K562 (cell line): ENCODE measurements around the gene SPAG7. TPM values are rescaled to one million over a fixed set of nuclear protein-coding genes. Genes with fewer than 3 reads are reported as not detected.
A peak's percentile ranks its signal among the peaks of the same experiment; 100 is the strongest.

Source experiments
- CC2D1A ChIP-seq: fragments of 450-650 bp; IDR thresholded peaks from 2 replicates; pipeline ENCODE4 v1.6.1; 2017; ENCODE audit warnings: mild to moderate bottlenecking
- CCNT2 ChIP-seq: IDR thresholded peaks from 2 replicates; pipeline ENCODE4 v1.6.1; 2011; ENCODE audit warnings: borderline replicate concordance, low read depth, mild to moderate bottlenecking, moderate library complexity, mixed read lengths, low read length; ENCODE audit not compliant: insufficient read length; ENCODE audit errors: extremely low read depth
- CXXC5 ChIP-seq: fragments of 250-450 bp; sonication (Bioruptor Pico); IDR thresholded peaks from 2 replicates; pipeline ENCODE4 v1.8.0; 2022; ENCODE audit warnings: inconsistent platforms, mild to moderate bottlenecking, moderate library complexity
- EP300 ChIP-seq: IDR thresholded peaks from 2 replicates; pipeline ENCODE4 v1.6.1; 2012; ENCODE audit warnings: low read length, improper control_type of control experiment
- FIP1L1 ChIP-seq: fragments of 200-400 bp; formaldehyde crosslinking; IDR thresholded peaks from 2 replicates; pipeline ENCODE4 v1.6.1; 2018; ENCODE audit warnings: mild to moderate bottlenecking, low read depth, low read length; ENCODE audit not compliant: poor library complexity, severe bottlenecking
- FOS ChIP-seq: IDR thresholded peaks from 3 replicates; pipeline ENCODE4 v1.6.1; 2011; ENCODE audit not compliant: insufficient read length; ENCODE audit errors: extremely low read depth
- GTF2F1 ChIP-seq: IDR thresholded peaks from 2 replicates; pipeline ENCODE4 v1.6.1; 2011; ENCODE audit warnings: low read depth, low read length, improper control_type of control experiment
- HDAC2 ChIP-seq: fragments of 450-650 bp; IDR thresholded peaks from 2 replicates; pipeline ENCODE4 v1.6.1; 2016; ENCODE audit warnings: mild to moderate bottlenecking
- HIVEP1 ChIP-seq: fragments of 250-450 bp; sonication (Bioruptor Pico); IDR thresholded peaks from 2 replicates; pipeline ENCODE4 v1.4.0; 2020; ENCODE audit warnings: mild to moderate bottlenecking
- HNRNPLL ChIP-seq: fragments of 200-400 bp; formaldehyde crosslinking; IDR thresholded peaks from 2 replicates; pipeline ENCODE4 v1.6.1; 2017; ENCODE audit warnings: low read length, low read depth, mild to moderate bottlenecking; ENCODE audit not compliant: poor library complexity, severe bottlenecking
- IRF2 ChIP-seq: sonication (generic); formaldehyde crosslinking; IDR thresholded peaks from 2 replicates; pipeline ENCODE4 v1.8.1; 2022; ENCODE audit warnings: mild to moderate bottlenecking, missing genetic modification reagents
- NELFE ChIP-seq: IDR thresholded peaks from 2 replicates; pipeline ENCODE4 v1.6.1; 2011; ENCODE audit warnings: mild to moderate bottlenecking; ENCODE audit not compliant: insufficient read depth, insufficient read length
- NEUROD1 ChIP-seq: fragments of 150-350 bp; IDR thresholded peaks from 2 replicates; pipeline ENCODE4 v1.6.1; 2014; ENCODE audit warnings: borderline replicate concordance, low read length, low read depth; ENCODE audit not compliant: partially characterized antibody
- PBX2 ChIP-seq, 2 experiments: IDR thresholded peaks in 1 of 2; conservative IDR thresholded peaks in 1 of 2; 2 replicates each; pipeline ENCODE4 v1.6.1; 2016; ENCODE audit warnings: low read depth in 2 of 2, mild to moderate bottlenecking in 1 of 2, missing compliant biosample characterization in 1 of 2, missing genetic modification characterization in 1 of 2, moderate library complexity in 1 of 2
- POLR2A ChIP-seq: fragments of 450-650 bp; conservative IDR thresholded peaks from 2 replicates; pipeline ENCODE4 v1.6.1; 2016
- RBFOX2 ChIP-seq: fragments of 200-400 bp; formaldehyde crosslinking; IDR thresholded peaks from 2 replicates; pipeline ENCODE4 v1.6.1; 2017; ENCODE audit warnings: low read depth, mild to moderate bottlenecking, low read length, moderate library complexity
- SPI1 ChIP-seq: IDR thresholded peaks from 2 replicates; pipeline ENCODE4 v1.6.1; 2011; ENCODE audit warnings: low read depth, low read length, control low read depth, borderline replicate concordance
- TAF1 ChIP-seq: IDR thresholded peaks from 2 replicates; pipeline ENCODE4 v1.6.1; 2011; ENCODE audit warnings: mild to moderate bottlenecking, low read length, moderate library complexity; ENCODE audit not compliant: insufficient read depth, control insufficient read depth, severe bottlenecking; ENCODE audit errors: extremely low read depth
- XRCC3 ChIP-seq: fragments of 450-650 bp; IDR thresholded peaks from 2 replicates; pipeline ENCODE4 v1.6.1; 2017; ENCODE audit warnings: mild to moderate bottlenecking, moderate library complexity
- ZNF121 ChIP-seq: sonication (generic); formaldehyde crosslinking; conservative IDR thresholded peaks from 2 replicates; pipeline ENCODE4 v1.8.0; 2022; ENCODE audit warnings: missing genetic modification reagents
- ZNF282 ChIP-seq: sonication (generic); formaldehyde crosslinking; IDR thresholded peaks from 2 replicates; pipeline ENCODE4 v1.8.1; 2023; ENCODE audit warnings: missing genetic modification reagents
- ZNF551 ChIP-seq: fragments of 250-450 bp; sonication (Bioruptor Pico); IDR thresholded peaks from 2 replicates; pipeline ENCODE4 v1.5.0; 2021; ENCODE audit warnings: mild to moderate bottlenecking, moderate library complexity
- ZNF695 ChIP-seq: fragments of 450-650 bp; formaldehyde crosslinking; IDR thresholded peaks from 2 replicates; pipeline ENCODE4 v1.4.0; 2020; ENCODE audit warnings: mild to moderate bottlenecking, moderate library complexity
- ZNF780A ChIP-seq: fragments of 250-450 bp; sonication (Bioruptor Pico); IDR thresholded peaks from 2 replicates; pipeline ENCODE4 v1.5.0; 2021; ENCODE audit warnings: mild to moderate bottlenecking
- polyA plus RNA-seq, 8 experiments: library from polyadenylated mRNA; depleted of rRNA in 4 of 8; stranded (reverse) in 5 of 8; unstranded in 3 of 8; fragments of >200 nt; fragmentation: Nextera tagmentation in 2 of 8; fragmentation: Illumina TruSeq in 1 of 8; extraction: Ambion mirVana in 2 of 8; extraction: Trizol in 1 of 8; gene quantifications; 2 replicates each; pipeline versions ENCODE4 v1.2.1 to v1.2.3, GENCODE V29; 2011 to 2014; ENCODE audit warnings: inconsistent platforms in 1 of 8, missing spikeins in 1 of 8
- total RNA-seq, 7 experiments: library from RNA; depleted of rRNA in 6 of 7; stranded (reverse); fragments of >200 nt in 6 of 7; fragmentation: Illumina TruSeq in 2 of 7; extraction: Trizol in 2 of 7; gene quantifications; 2 replicates each; pipeline versions ENCODE4 v1.2.1 to v1.2.3, GENCODE V29; 2011 to 2021; ENCODE audit warnings: low replicate concordance in 1 of 7
- TF ChIP-seq, protein P1 (sequence below): fragments of 450-650 bp; IDR thresholded peaks from 2 replicates; pipeline ENCODE4 v1.7.1; 2018; ENCODE audit warnings: mild to moderate bottlenecking, low read depth; ENCODE audit not compliant: partially characterized antibody

Gene SPAG7
- total and polyA plus RNA-seq, 9 of the 15 experiments (the other 6 are each of a cell fraction or from before 2014, with no cell fraction given), result 5.6 to 53.5 (median 36.3) TPM

DNA sequence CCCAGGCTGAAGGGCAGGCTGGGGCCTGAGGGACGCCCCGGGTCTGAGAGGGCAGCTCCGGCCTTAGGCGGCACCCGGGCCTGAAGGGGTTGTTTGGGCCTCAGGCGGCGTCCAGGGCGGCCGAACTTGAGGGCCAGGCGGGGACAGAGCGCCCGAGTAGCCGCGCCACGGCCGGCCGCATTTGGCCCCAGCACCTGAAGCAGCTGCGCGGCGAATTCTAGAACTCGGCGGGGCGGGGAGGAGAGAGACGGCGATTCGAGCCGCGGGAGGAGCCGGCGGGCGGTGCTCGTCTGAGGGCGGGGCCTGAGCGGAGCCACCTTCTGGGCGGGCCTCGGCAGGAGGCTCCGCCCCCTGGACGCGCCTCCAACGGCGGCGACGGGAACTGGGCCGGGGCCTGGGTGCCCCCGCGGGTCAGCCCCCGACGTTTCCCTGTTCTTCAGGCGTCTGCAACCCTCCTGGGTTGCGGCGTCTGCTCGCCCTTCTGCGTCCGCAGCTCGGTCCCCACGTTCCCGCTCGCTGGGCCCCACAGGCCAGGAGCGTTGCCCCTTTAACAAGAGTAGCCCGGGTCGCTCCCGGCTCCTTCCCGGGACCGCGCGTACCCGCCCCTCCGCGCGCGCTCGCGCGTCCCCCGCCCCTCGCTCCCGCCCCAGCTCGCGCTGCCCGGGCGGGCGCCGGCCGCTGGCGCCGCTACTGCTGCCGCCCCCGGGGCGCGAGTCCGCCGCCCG, 29.8 kb upstream of the SPAG7 start, which contains the start of the genes INCA1 and KIF1C (continued):
- TF ChIP-seq CCNT2 (peak; percentile 44), CXXC5 (CRISPR knock-in tag) (peak; percentile 74), RBFOX2 (peak; percentile 79), SPI1 (no peak), FIP1L1 (peak; percentile 11), NELFE (no peak), HIVEP1 (CRISPR knock-in tag) (no peak), ZNF780A (CRISPR knock-in tag) (no peak), NEUROD1 (peak; percentile 47), XRCC3 (no peak), ZNF695 (CRISPR knock-in tag) (no peak), PBX2 (CRISPR knock-in tag; IDR thresholded peaks at IDR 0.05; ENCODE audit: low read depth) (no peak), PBX2 (tag; conservative IDR thresholded peaks at IDR 0.05; ENCODE audit: low read depth) (no peak), CC2D1A (no peak), ZNF121 (CRISPR knock-in tag) (no peak), HDAC2 (no peak), IRF2 (no peak), EP300 (no peak), HNRNPLL (no peak), ZNF551 (no peak), POLR2A (peak; percentile 67), TAF1 (peak; percentile 15), GTF2F1 (no peak), FOS (no peak), ZNF282 (CRISPR knock-in tag) (no peak)
- TF ChIP-seq, protein P1, sequence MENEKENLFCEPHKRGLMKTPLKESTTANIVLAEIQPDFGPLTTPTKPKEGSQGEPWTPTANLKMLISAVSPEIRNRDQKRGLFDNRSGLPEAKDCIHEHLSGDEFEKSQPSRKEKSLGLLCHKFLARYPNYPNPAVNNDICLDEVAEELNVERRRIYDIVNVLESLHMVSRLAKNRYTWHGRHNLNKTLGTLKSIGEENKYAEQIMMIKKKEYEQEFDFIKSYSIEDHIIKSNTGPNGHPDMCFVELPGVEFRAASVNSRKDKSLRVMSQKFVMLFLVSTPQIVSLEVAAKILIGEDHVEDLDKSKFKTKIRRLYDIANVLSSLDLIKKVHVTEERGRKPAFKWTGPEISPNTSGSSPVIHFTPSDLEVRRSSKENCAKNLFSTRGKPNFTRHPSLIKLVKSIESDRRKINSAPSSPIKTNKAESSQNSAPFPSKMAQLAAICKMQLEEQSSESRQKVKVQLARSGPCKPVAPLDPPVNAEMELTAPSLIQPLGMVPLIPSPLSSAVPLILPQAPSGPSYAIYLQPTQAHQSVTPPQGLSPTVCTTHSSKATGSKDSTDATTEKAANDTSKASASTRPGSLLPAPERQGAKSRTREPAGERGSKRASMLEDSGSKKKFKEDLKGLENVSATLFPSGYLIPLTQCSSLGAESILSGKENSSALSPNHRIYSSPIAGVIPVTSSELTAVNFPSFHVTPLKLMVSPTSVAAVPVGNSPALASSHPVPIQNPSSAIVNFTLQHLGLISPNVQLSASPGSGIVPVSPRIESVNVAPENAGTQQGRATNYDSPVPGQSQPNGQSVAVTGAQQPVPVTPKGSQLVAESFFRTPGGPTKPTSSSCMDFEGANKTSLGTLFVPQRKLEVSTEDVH, result no peak
